Loucy (cell line): ENCODE measurements around the gene SNAPC2.

Source experiments
- CTCF ChIP-seq: fragments of 200-600 bp; sonication (generic); conservative IDR thresholded peaks from 2 replicates; pipeline ENCODE4 v1.5.1; 2014; ENCODE audit warnings: mild to moderate bottlenecking, antibody characterized with exemption, low read length
- EZH2phosphoT487 ChIP-seq: fragments of 200-600 bp; IDR thresholded peaks from 2 replicates; pipeline ENCODE4 v1.6.1; 2018; ENCODE audit warnings: antibody characterized with exemption, mild to moderate bottlenecking, moderate library complexity, borderline replicate concordance

- TF ChIP-seq CTCF, result no peak
- TF ChIP-seq EZH2phosphoT487, result no peak
These were observed 10.6 kb downstream of the SNAPC2 start for GRCh38 chr19:7930765-7931164.
